GM21360 (cell line): ENCODE results near the gene TALDO1.

Source experiments
- ATAC-seq: cut with Tn5 transposase; IDR thresholded peaks from one replicate; pipeline ENCODE4 v1.9.1; 2021; ENCODE audit warnings: mild to moderate bottlenecking, moderate library complexity; ENCODE audit not compliant: unreplicated experiment

TALDO1 gene

DNA sequence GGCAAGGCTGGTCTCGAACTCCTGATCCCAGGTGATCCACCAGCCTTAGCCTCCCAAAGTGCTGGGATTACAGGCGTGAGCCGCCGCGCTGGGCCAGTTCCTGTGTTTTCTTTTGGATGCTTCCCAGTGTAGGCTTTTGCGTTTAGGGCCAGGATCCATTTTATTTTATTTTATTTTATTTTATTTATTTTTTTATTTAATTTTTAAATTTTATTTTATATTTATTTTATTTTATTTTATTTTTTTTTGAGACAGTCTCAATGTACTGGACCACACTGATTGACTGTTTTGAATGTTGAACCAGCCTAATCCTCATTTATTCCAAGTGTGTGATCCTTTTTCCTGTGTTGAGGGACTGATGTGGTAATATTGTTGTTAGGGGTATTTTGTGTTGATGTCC is 32.8 kb upstream of the TALDO1 start:
- no peak for ATAC-seq

DNA sequence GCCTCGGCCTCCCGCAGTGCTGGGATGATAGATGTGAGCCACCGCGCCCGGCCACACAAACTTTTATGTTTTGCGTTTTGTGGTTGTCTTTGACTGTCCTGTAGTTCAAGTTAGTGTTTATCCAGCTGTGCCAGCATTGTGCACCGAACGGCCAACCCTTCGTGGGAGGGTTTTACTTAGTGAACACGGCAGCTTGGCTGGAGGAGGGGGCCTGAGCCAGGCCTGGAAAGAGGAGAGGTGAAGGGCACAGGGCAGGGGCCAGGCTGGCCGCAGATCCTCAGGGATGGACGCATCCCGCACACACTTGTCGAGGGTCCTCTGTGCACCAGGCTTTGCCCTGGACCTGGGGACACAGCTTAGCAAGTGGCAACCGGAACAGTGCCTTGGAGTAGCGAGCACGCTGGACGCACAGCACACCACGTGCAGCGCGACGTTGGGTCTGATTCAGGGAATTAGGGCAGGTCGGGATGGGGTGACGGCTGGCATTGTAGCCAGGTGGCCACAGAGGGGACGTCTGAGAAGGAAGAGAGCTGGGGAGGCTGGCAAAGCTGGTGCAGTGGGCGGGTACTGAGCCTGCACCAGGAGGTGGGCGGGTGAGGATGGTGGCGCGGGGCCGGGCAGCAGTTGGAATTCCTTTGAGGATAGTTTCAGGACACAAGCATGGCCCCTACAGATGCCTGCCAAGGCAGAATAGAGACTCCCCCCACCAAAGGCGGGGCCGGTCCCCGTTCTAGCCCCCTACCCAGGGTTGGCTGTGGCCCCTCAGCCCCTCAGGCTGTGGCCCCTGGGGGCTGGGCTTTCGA is 27.8 kb upstream of the TALDO1 start:
- no peak for ATAC-seq

DNA sequence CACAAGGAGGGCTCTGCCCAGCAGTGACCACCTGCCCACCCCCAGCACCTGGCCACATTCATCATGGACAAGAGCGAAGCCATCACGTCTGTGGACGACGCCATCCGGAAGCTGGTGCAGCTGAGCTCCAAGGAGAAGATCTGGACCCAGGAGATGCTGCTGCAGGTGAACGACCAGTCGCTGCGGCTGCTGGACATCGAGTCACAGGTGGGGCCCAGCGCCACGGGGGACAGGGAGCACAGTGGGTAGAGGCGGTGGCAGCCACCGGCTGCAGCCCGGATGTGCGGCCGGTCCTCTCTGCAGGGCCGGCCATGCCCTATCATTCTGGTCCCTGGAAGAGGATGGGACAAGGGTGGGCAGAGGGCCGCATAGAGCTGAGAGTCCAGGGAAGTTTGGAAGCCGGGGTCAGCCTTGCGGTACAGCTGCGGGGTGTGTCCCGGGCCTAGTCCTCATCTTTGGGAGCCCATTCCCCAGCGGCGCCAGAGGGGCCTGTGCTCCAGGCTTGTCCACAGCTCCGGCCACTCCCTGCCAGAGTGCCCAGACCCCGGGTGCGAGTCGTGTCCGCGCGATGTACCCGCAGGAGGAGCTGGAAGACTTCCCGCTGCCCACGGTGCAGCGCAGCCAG is 27.1 kb upstream of the TALDO1 start:
- ATAC-seq: no peak

DNA sequence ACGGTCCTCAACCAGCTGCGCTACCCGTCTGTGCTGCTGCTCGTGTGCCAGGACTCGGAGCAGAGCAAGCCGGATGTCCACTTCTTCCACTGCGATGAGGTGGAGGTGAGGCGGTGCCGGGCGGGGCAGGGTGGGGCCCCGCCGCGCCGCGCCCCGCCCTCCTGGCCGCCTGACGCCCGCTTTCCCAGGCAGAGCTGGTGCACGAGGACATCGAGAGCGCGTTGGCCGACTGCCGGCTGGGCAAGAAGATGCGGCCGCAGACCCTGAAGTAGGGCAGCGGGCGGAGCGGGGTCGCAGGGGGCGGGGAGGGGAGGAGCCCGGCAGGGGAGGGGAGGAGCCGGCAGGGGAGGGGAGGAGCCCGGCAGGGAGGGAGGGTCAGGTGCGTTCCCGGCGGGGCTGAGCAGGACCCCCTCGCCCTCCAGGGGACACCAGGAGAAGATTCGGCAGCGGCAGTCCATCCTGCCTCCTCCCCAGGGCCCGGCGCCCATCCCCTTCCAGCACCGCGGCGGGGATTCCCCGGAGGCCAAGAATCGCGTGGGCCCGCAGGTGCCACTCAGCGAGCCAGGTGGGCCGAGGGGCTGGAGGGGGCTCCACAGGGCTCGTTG is 26.5 kb upstream of the TALDO1 start:
- ATAC-seq: no peak

DNA sequence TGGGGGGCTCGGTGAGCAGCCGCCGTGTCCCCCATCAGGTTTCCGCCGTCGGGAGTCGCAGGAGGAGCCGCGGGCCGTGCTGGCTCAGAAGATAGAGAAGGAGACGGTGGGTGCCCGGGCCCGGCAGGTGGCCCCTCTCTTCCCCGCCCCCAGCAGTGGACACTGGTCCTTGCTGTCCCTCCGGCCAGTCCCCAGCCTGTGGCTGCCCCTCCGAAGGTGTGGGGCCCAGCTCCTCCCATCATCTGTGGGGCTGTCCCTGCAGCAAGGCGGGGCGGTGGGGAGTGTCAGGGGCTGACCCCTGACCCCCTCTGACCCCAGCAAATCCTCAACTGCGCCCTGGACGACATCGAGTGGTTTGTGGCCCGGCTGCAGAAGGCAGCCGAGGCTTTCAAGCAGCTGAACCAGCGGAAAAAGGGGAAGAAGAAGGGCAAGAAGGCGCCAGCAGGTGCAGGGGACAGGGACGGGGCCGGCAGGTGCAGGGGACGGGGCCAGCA is 26.0 kb upstream of the TALDO1 start:
- no peak for ATAC-seq

DNA sequence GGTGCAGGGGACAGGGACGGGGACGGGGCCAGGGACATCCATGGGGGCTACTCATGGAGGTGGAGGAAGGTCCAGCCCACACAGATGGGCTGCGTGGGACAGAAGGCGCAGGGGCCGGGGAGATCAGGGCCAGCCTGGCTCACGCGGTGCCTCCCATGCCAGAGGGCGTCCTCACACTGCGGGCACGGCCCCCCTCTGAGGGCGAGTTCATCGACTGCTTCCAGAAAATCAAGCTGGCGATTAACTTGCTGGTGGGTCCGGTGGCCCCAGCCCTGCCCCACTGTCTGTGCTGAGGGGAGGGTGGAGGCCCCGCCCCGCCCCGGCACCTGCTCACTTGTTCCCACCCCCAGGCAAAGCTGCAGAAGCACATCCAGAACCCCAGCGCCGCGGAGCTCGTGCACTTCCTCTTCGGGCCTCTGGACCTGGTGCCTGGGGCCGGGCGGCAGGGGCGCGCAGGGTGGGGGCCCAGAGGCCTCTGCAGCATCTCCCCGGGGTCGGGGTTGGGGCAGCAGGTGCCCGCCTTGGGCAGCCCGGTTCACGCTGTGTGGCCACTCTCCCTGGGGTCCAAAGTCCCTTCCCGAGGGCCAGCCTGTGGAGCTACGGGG is 25.4 kb upstream of the TALDO1 start:
- no peak for ATAC-seq

DNA sequence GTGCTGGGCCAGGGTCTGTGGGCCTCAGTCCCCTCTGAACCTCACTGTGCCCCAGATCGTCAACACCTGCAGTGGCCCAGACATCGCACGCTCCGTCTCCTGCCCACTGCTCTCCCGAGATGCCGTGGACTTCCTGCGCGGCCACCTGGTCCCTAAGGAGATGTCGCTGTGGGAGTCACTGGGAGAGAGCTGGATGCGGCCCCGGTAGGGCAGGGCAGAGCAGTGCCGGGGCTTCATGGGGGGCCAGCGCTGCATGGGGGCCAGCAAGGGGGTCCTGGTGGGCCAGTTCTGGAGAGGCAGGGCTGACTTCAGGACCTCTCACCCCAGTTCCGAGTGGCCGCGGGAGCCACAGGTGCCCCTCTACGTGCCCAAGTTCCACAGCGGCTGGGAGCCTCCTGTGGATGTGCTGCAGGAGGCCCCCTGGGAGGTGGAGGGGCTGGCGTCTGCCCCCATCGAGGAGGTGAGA is 24.9 kb upstream of the TALDO1 start:
- ATAC-seq: no peak

DNA sequence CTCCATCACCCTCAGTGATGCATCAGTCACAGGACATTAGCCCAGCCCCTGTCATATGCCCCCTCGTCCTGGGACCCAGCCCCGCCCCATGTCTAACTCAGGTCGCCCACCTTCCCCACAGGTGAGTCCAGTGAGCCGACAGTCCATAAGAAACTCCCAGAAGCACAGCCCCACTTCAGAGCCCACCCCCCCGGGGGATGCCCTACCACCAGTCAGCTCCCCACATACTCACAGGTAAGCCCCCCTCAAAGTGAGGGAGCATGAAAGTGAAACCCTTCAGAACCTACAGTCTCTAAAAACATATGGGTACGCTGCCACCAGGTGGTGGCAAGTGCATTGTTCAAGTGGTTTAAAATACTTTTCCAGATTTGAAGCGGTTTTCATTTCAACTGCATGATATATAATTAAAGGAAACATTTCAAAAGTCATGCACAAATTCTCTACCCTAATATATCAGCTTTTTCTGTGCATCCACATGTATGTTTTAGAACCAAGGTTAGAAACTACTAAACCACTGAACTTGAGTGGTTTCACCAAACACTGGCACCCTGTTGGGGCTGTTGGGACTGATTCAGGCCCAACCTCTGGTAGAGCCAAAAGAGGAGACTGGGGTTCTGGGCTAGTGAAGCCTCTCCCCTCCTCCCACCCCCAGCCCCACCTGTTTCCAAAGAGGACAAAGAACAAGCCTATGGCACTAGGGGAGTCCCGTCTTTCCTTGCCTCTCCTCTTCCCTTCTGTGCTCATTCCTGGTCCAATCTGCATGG is 24.0 kb upstream of the TALDO1 start:
- ATAC-seq: no peak

DNA sequence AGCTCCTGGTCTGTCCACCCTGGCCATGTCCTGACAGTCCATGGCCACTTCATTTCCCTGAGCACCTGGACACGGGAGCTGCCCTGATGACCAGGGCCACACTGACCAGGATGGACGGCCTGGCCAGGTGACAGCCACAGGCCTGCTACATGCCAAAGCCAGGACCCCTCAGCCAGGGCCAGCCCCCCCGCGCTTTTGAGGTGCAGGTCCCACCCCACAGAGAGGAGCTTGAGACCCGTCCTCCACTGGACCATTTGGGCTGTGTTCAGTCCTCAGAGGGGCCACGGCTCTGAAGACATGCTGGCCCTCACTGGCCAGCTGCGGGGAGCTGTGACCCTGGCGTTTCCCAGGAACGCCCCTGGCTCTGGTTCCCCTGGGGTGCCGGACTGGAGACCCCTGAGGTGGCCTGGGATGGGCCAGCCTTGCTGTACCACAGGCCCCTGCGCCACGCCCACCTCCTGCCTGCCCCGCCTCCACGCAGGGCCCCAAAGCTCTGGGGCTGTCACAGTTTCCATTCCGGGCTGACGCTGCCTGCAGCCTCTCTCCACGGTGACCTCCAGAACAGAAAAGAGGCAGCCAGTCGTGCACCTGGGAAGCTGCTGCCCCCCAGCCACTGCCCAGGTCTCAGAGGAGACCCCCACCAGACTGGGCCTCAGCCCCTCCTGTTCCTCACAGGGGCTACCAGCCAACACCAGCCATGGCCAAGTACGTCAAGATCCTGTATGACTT is 23.1 kb upstream of the TALDO1 start:
- no peak for ATAC-seq

DNA sequence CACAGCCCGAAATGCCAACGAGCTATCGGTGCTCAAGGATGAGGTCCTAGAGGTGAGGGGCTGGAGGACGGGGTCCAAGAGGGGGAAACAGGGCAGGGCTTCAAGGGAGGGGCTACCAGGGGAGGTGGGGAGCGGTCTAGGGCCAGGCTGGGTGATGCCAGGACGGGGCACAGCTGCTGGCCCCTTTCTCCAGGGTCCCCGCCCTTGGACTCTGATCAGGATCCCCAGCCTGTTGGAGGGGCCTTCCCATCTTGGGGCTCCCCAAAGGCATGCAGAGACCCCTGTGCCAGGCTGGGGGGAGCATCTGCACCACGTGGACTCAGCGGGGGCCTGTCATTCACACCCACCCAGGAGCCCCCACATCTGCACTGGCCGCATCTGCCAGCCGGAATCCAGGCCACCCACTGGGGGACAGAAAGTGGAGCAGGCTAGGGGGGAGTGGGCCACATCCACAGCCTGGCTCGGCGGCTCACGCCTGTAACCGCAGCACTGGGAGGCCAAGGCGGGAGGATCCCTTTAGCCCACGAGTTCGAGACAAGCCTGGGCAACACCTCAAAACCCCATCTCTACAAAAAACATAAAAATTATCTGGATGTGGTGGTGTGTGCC is 22.4 kb upstream of the TALDO1 start:
- no peak for ATAC-seq

DNA sequence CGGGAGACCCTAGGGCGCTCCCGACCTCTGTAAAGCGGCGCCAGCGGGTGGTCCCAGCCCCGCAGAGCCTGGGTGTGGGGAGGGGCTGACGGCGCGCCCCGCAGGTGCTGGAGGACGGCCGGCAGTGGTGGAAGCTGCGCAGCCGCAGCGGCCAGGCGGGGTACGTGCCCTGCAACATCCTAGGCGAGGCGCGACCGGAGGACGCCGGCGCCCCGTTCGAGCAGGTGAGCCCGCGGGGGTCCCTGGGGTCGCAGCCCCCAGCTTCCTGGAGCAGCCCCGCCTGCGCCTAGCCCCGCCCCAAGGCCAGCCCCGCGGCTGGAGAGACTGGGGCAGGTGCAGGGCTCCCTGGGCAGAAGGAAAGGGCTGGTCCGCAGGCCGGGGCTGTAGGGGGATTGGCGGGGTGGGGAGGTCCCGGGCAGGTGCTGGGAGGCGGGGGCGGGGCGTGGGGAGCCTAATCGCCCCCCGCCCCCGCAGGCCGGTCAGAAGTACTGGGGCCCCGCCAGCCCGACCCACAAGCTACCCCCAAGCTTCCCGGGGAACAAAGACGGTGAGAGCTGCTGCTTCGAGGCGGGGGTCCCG is 21.6 kb upstream of the TALDO1 start:
- ATAC-seq: no peak

DNA sequence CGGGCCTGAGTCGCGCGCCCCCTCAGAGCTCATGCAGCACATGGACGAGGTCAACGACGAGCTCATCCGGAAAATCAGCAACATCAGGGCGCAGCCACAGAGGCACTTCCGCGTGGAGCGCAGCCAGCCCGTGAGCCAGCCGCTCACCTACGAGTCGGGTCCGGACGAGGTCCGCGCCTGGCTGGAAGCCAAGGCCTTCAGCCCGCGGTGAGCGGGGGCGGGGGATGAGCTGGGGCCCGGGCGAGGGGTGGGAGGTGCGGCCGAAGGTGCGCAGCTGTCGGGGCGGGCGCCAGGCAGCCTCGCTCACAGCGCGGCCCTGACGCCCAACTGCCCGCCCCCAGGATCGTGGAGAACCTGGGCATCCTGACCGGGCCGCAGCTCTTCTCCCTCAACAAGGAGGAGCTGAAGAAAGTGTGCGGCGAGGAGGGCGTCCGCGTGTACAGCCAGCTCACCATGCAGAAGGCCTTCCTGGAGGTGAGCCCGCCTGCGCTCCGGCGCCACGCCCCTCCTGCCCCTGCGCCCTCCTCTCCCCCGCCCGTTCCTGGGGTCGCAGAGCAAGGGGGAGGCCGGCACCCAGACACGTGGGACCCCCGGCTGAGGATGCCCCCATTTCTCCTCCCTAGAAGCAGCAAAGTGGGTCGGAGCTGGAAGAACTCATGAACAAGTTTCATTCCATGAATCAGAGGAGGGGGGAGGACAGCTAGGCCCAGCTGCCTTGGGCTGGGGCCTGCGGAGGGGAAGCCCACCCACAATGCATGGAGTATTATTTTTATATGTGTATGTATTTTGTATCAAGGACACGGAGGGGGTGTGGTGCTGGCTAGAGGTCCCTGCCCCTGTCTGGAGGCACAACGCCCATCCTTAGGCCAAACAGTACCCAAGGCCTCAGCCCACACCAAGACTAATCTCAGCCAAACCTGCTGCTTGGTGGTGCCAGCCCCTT is 20.7 kb upstream of the TALDO1 start:
- no peak for ATAC-seq

DNA sequence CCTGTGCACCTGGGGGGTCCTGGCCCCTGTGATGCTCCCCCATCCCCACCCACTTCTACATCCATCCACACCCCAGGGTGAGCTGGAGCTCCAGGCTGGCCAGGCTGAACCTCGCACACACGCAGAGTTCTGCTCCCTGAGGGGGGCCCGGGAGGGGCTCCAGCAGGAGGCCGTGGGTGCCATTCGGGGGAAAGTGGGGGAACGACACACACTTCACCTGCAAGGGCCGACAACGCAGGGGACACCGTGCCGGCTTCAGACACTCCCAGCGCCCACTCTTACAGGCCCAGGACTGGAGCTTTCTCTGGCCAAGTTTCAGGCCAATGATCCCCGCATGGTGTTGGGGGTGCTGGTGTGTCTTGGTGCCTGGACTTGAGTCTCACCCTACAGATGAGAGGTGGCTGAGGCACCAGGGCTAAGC is 20.0 kb upstream of the TALDO1 start:
- ATAC-seq: no peak

DNA sequence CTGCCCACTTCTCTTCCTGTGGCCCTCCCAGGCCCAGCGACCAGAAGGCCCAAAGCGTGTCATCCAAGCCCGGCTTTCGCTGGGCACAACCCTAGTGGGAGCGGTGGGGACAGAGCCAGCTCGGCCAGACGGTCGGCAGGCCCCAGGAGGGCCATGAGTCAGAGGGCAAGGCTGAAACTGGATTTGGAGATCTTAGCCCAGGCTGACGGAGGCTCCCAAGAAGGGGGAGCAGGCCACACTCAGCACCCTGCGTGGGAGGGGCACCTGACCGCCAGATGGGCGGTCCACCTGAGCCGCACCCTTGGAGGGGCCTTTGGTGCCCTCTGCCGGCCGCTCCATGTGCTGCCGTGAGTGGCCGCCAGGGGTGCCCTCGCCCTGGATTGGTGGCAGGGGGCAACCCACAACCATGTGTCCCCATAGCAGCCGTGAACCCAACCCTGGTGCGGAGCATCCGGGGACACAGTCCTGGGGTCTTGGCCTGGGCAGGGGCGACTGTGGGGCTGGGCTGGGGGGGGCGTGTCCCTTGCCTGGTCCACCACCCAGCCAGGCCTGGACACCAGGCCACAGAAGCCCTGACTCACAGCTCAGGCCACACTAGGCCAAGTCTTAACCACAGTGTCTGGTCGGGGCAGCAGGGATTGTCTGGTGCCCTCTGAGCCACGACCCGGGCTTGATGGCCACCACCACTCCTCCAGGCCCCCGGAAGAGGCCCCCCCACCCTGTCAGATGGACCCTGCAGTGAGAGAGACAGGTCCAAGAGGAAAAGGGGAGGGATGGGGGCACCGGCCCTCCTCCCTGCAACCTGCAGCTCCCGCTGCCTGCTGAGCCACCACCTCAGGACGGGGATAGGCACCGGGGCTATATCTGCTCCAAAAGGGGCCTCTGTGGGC is 19.2 kb upstream of the TALDO1 start:
- no peak for ATAC-seq

DNA sequence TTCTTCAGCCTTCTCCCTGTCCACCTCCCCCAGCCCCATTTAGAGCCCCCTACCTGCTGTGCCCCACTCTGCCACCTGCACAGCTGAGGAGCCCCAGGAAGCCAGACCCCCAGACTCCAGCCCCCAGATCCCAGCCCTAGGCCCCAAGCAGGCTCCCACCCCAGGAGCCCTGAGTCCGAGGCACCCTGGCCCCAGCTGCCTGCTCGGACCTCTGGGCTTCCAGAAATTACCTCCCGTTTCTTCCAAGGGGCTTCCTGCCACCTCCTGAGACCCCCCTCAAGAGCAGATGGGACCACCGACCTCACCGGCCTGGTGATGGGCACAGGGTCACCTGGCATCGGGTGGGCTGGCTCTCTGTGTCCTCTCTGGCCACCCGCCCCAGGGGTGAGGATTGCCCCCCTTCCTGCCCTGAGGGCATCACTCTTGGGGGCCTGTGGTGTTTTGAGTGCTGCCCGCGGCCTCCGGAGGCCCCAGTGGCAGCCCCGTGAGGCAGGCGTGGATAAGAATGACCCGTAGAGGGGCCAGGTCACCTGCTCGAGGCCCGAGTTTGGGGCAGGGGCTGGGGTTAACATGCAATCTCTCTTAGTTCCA is 18.3 kb upstream of the TALDO1 start:
- ATAC-seq: no peak

DNA sequence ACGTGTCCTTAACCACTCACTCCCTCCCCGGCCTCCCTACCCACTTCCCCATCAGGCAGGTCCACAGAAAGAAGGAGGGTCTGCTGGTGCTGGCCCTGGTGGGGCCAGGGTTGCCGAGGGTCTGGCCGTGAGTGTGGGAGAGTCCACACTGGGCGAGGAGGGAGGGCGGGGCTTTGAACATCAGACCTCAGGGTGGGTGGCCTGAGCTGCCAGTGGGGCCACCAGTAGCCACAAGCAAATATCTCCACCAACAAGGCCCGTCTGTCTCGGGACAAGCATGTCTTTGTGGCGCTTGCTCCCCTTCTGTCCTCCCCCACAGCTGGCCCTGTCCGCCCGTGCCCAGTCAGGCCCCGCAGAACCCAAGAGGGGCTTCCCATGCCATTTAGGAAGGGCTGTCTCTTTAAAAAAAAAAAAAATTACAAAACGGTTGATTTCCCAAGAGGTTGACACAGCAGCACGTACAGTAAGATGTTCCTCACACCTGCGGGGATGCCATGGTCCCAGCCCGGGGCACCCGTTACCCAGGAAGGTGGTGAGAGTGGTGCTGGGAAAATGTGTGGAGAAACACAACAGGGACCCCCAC is 17.7 kb upstream of the TALDO1 start:
- no peak for ATAC-seq

DNA sequence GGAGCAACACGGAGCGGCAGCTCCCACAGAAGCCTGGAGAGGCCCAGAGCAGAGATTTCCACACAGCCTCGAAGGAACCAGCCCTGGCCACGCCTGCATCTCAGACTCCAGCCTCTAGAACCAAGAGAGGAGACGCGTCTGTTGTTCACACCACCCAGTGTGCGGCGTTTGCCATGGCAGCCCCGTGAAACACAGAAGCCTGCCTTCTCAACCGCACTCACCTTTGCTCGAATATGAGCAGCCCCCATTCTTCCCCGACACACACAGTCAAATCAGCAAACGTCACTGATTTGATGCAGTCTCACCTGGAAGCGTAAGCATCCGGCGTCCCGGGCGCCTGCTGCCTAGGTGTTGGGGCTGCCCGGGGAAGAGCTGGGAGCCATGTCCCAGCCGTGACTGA is 14.2 kb upstream of the TALDO1 start:
- no peak for ATAC-seq
